Measurements from ENCODE around the gene NEK1.

GRCh38 chr4:169603312-169603711 is 9.1 kb downstream of the NEK1 start:
- TF ChIP-seq EZH2 (IDR thresholded peaks at IDR 0.05; ENCODE audit: insufficient read depth, poor library complexity, severe bottlenecking) (no peak), EZH2phosphoT487 (IDR thresholded peaks at IDR 0.05; ENCODE audit: insufficient read depth, low read depth) (no peak)
